CD4-positive, alpha-beta T cell treated with Interferon alpha-2 for 1 hour (primary cell): ENCODE results near the gene CIB4.

Experiments used
- DNase-seq, 2 donors: peaks; one replicate each; pipeline ENCODE4 v3.0.0-alpha.2; 2020 to 2022

The CIB4 gene

DNA sequence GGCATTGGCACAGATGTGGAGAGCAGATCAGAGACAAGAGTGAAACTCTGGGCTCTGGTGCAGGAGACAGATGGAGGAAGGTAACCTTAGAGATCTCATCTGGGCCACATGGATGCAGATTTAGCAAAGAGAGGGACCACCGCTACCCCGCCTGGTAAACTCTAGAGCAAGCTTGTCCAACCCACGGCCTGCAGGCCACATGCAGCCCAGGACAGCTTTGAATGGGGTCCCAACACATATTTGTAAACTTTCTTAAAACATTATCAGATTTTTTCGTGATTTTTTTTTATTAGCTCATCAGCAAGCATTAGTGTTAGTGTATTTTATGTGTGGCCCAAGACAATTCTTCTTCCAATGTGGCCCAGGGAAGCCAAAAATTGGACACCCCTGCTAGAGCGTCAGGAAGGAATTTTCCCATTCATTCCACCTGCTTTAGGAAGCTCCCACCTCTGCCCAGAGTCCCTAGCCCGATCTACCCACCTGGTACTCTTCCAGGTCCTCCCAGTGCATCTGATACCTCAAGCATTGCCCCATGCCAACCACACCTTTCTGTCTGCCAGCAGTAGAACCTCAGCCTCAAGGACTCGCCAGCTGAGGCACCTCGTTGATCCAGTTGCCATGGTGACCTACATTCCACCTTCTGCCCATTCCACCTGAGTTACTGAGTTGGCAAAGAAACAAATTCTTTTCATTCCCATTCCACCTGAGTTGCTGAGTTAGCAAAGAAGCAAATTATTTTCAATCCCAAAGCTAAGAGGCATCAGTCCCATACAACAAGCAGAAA lies at the start of gene CIB4:
TSS of gene CIB4 (minus strand) at position 586 of the 784 bp plus-strand sequence. CDS start at position 534, 52 bp downstream.
- DNase-seq: no peak

- DNase-seq: no peak
Observed at GRCh38 chr2:26687801-26688200, 46.6 kb upstream of the CIB4 start.

DNA sequence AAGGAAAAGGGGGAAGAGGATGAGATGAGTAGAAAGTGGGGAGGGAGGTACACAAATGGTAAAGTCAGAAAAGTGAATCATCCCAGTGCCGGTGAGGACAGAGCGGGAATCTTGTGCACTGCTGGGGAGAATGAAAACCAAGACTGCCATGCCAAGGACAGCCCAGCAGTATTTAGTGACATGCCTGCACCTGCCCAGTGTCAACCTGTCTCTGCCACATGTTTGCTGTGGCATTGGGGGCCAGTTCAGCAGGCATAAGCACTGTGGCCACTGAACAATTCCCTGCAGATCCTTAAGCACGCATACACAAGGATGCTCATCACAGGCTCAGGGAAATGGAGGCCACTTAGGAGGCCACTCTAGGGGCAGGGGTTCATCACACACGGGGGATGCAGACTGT lies 46.2 kb upstream of the CIB4 start:
- DNase-seq: no peak

DNA sequence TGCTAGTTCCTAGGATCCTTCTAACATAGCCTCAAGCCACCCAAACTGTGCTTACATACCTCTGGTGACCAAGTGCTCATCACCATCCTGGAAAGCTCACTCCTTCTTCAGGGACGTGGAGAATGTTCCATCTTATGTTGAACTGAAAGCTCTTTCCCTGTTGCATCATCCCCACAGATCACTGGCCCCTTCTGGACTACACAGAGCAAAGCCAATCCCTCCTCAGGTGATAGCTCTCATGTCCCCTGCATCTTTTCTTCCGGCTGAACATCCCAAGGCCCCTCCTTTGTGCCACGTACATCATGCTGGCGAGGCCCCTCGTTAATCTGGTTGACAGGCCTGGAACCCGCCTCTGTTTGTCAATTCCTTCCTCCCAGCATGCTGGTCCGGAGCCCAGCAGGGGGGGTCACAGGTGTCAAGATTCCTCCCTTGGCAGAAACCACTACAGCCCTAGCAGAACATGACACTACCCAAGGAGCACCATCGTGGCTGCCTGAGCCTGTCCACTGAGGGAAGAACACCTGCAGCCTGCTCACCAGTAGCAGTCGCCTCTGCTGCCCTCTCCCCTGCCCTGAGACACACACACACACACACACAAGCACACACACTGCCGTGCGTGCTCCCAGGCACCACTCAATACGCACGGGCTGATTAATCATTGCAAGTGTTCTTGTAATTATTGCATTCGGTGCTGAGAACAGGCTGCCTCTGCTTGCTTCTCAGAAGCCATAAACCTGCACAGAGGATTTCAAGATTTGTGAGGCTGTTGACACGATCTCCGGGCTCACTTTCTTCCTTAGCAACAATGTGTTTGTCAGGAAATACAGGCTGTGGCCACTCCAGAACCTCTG lies 45.0 kb upstream of the CIB4 start:
- DNase-seq: no peak

GRCh38 chr2:26685341-26685740 lies 44.2 kb upstream of the CIB4 start:
- DNase-seq: no peak

GRCh38 chr2:26683583-26683982 lies 42.4 kb upstream of the CIB4 start:
- DNase-seq: no peak

- DNase-seq: no peak
Observed at GRCh38 chr2:26682155-26682554, 41.0 kb upstream of the CIB4 start.

DNA sequence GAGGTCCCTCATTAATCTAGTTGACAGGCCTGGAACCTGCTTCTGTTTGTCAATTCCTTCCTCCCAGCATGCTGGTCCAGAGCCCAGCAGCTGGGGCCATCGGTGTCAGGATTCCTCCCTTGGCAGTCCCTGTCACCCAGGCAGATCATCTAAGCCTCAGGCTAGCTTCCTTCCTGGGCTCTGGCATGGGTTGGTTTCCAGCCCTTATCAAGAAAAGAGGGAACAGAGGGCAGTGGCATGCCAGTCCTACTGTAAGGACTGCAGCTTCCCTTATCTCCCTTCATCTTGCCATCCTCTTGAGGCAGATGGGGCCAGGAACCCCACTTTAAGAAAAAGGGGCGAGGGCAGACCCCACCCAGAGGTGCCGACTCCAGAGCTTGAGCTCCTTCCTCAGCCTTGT lies 40.5 kb upstream of the CIB4 start:
- no peak for DNase-seq

- no peak for DNase-seq
Observed at GRCh38 chr2:26679867-26680266, 38.7 kb upstream of the CIB4 start.

GRCh38 chr2:26678035-26678434 lies 36.9 kb upstream of the CIB4 start:
- DNase-seq: no peak

GRCh38 chr2:26675651-26676255 lies 34.6 kb upstream of the CIB4 start:
- no peak for DNase-seq

- no peak for DNase-seq
Observed at GRCh38 chr2:26674771-26675170, 33.6 kb upstream of the CIB4 start.

DNA sequence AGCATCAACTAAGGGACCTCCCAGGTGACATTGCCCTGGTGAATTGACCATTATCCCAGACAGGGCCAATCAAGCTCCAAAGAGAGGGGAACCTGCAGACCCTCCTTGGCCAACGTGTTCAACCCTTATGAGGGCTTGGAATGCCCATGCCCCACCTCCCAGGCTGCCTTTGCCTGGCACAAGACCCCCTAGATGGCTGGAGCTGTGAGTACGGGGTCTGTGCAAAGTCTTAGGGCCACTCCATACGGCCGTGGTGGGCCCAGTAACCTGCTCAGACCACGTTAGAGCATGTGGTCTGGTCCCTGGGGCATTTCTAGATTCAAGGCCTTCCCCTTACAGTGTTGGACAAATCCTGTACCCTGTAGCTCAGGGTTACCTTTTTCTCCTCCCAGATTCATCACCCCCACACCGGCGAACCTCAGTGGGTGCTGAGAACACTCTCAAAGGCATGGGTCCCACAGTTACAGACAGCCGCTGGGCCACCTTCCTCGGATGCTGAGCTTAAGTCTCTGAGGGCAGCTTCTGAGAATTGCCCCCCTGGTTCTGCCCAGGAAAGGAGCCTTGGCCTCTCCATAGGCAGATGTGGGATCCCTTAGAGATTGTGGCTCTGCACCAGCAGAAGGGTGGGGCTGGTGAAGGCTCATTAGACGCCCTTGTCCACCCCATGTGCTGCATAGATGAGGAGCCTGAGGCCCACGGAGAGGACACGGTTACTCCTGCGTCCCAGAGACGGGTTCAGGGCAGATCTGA lies 33.0 kb upstream of the CIB4 start:
- no peak for DNase-seq

DNA sequence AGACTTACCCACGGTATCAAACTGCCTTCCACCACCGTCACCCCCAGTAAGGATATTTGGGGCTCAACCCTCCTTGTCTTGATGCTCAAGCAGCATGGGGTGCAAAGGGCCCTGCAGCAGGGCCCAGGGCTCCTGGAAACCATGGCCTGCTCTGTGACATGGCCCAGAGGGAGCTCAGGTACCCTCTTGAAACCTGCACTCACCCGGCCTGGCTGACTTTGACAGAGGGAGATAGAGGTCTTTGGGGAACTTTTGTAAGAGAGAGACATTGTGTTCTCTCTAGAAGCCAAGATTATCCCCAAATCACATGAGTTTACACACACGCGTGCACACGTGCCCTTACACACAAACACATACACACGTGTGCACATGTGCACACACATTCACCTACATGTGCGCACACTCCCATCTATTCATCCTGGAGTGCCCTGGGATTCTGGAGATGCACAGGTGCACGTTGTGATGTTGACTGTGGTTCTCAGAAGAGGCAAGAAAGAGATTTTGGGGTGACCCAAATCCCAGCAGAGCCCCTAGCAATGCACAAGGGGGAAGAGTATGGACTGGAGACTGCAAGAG lies 31.7 kb upstream of the CIB4 start:
- DNase-seq: no peak

- no peak for DNase-seq
Observed at GRCh38 chr2:26672112-26672817, 31.1 kb upstream of the CIB4 start.

- no peak for DNase-seq
Observed at GRCh38 chr2:26671691-26672090, 30.5 kb upstream of the CIB4 start.

DNA sequence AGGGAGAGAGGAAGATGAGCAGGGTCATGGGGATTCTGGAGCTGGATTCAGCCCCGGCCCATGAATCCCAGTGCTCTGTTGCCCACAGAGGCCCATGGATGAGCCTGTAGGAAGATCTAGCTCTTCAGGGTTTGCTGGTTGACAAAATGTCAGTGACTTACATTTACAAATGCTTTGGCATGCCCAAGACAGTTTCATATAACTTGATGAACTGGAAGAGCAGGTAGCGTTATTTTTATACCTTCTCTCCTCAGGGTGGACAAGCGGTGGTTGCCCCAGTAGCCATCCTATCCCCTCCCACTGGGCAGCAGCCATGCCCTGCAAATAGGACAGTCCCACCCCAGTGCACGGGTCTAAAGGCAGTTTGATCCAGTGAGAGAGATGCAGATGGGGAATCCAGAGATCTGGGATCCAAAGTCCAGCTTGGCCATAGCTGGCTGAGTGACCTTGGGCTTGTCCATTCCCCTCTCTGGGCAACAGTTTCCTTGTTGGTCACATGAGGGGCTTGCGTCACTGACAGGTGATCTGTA lies 29.8 kb upstream of the CIB4 start:
- DNase-seq: no peak

DNA sequence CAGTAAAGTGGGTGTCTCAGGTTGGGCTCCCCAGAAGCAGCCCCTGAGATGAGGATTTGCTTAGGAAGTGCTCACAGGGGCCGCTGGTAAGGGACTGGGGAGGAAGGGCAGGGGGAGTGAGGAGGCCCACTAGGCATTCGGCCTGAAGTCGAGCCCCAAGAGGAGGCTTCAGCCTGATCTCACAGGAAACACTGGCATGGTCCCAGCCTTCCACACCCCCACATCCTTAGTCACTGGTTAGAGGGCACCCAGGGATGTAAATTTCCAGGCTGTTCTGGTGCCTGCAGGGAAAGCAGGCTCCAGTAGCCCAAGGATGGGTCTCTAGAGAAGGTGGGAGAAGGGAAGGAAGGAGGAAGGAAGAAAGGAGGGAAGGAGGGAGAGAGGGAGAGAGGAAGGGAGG lies 29.0 kb upstream of the CIB4 start:
- DNase-seq: no peak

DNA sequence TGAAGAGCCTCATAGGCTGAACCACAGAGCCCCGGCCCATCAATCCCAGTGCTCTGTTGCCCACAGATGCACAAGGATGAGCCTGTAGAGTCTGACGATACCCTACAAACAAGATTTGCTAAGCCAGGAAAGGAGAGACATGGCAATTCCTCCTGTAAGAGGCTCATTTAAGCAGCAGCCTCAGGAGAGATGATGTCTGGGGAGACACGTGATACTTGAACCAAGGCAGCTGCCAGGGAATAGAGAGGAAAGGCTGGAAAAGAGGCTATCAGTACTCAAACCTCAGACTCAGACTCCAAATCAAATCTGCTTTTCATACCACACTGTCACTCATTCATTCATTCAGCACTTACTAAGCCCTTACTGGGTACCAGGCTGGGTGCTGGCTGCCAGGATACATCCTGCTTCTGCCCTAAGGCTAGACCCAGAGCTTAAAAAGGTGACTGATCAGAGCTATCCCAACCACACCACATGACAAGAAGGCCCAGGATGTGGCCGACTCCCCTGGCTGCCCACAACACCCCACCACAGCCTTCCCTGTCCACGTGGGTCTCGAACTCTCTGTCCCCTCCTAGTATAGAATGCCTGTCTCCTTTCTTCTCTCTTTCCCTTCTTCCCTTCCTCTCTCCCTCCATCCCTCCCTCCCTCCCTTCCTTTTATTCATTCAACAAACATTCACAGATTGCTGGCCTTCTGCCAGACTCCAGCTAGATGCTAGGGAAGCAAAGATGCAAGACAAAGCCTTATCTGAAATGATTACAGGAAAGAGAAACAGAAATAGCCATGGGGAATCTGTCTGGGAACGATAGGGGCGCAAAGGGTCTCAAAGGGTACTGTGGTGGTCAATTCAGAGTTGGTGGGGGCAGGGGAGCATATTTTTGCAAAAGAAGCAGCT lies 27.9 kb upstream of the CIB4 start:
- DNase-seq: no peak

- DNase-seq: no peak
Observed at GRCh38 chr2:26668041-26668440, 26.9 kb upstream of the CIB4 start.

DNA sequence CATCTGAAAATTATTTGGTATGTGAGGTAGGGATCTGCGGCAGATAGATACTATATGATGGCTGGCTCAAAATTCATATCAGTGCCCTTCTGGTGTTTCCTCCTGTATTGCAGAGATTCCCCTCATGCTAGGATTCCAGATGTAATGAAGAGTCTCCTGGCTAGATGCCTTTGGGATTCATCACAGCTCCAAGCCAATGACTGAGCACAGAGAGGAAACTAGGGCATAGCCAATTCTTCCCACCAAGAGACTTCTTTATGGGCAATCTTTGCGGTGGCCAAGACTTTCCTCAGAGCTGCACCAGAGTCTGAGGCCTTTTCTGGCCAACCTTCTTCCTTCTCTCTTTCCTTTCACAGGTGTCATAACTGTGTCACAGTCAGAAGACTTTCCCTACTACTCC lies 25.5 kb upstream of the CIB4 start:
- DNase-seq: no peak
